ENCODE results near the gene NRP1.

The NRP1 gene

DNA sequence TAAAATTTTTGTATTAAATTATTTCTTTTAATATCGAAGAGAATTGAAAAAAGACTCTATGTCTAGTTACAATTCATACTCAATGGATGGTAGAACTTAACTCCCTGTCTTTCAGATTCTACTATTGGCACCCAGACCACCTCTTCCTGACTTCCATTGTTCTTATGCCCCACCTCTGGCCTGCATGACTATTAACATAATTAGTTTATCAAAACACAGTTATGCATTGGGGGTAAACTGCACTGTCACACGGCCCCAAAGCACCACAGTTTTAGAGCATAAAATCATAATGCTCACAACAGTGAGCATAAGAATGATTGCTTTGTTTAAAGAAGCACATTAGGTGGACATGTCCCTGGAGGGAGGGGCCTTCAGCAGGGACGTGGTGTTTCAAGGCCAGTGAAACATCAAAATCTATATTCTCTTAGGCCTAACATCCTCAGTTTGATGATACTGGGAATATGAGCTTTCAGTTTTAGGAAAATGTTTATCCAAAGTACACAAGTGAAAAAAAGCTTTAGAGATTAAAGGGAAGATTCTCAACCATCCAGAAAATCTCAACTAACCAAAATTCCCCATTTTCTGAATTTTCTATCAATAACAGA lies 79.8 kb downstream of the NRP1 start:
- Histone ChIP-seq H3K27ac (no peak overlapping the region), H3K4me1 (peaks cover 27 to 55% (median 36%) of the 10 kb centered on the region in 10 experiments), H3K4me3 (no peak overlapping the region), H3K4me2 (no peak overlapping the region), H3K27me3 (no peaks in the 10 kb centered on the region), H3K9ac (no peak overlapping the region), H3K9me3 (replicated peaks in 1 of 11) (peaks cover 19 to 34% (median 23%) of the 10 kb centered on the region in 11 experiments), H4K20me1 (peaks cover 0 to 99% (median 0%) of the 10 kb centered on the region in 11 experiments; a peak in 6 of 22 replicates), H3K36me3 (peaks cover 0 to 100% (median 6%) of the 10 kb centered on the region in 11 experiments; a peak in 11 of 22 replicates)
- TF ChIP-seq Cebpa-rat (IDR thresholded peaks at IDR 0.05) = no peak

DNA sequence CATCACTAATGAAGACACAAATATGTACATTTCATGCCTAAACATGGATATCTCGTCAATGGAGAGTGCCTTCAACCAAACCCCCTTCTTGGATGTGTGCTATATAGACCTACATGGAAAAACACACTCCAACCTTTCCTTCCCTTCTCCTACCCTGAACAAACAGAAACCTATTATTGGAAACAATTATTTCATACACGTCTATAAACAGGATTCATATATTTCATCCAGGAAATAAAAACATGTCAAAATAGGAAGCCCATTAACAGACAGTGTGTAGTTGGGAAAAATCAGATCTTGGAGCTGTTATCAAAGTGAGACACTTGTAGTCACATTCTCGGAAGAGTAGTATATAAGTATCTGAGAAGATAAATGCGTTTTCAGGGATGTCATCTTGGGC lies 81.1 kb downstream of the NRP1 start:
- Histone ChIP-seq H3K36me3 (peaks cover 0 to 100% (median 6%) of the 10 kb centered on the region in 11 experiments; a peak in 11 of 22 replicates), H3K4me2 (peak overlapping the region; percentile 30 to 83 (median 62); a peak in 19 of 22 replicates), H3K4me1 (peaks cover 40 to 67% (median 48%) of the 10 kb centered on the region in 10 experiments), H3K4me3 (no peak overlapping the region), H3K27me3 (no peaks in the 10 kb centered on the region), H4K20me1 (peaks cover 0 to 99% (median 0%) of the 10 kb centered on the region in 11 experiments; a peak in 6 of 22 replicates), H3K9ac (no peak overlapping the region), H3K27ac (peak overlapping the region in 7 of 11 experiments; percentile 33 to 82 (median 52); a peak in 10 of 22 replicates), H3K9me3 (replicated peaks in 1 of 11) (peaks cover 19 to 34% (median 23%) of the 10 kb centered on the region in 11 experiments)
- no peak for TF ChIP-seq Cebpa-rat (IDR thresholded peaks at IDR 0.05)

DNA sequence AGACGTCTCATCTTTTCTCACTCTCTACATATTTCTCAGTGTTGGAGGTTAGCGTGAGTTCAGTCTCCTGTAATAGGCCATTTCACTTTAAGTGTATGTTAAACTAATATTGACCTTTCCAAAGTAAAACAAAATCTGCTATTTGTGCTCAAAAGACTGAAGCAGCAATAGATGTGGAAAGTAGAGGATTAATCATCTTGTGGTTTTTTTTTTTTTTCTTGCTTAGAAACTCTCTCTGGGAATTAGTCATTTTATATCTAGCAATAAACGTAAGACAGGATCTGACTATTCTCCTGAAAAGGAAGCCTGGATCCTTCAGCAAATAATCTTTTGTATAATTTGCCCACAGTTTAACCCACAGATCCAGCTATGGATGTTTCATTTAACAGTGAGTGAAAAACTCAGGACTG lies 81.7 kb downstream of the NRP1 start:
- H3K27ac ChIP-seq = peak overlapping the region in 8 of 11 experiments; percentile 23 to 82 (median 50); a peak in 12 of 22 replicates
- peaks cover 0 to 100% (median 6%) of the 10 kb centered on the region in 11 experiments; a peak in 11 of 22 replicates for H3K36me3 ChIP-seq

DNA sequence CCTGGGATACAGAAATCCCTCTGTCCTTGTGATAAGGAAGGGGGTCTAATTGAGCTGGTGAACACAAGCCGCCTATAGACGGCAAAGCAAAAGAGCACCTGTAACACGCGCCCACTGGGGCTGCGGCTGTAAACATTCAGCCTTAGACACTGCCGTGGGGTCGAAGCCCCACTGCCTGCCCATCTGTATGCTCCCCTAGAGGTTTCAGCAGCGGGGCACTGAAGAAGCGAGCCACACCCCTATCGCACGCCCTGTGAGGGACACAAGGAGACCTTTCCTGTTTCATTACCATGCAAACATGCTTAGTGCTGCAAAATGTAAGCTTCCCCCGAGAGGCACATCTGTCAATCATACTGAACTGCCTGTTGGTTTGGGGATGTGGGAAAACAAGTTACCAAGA lies 82.1 kb downstream of the NRP1 start:
- H3K4me1 ChIP-seq = peaks cover 51 to 78% (median 59%) of the 10 kb centered on the region in 10 experiments
- H3K9ac ChIP-seq = peak overlapping the region in 1 of 11 experiments; percentile 14; a peak in 1 of 22 replicates
- TF ChIP-seq Cebpa-rat (IDR thresholded peaks at IDR 0.05) = no peak
- H3K36me3 ChIP-seq = peaks cover 0 to 100% (median 6%) of the 10 kb centered on the region in 11 experiments; a peak in 11 of 22 replicates
- H3K4me2 ChIP-seq = peak overlapping the region; percentile 21 to 83 (median 62); a peak in 21 of 22 replicates
- peak overlapping the region in 8 of 11 experiments; percentile 16 to 82 (median 43); a peak in 13 of 22 replicates for H3K27ac ChIP-seq
- peaks cover 0 to 99% (median 0%) of the 10 kb centered on the region in 11 experiments; a peak in 6 of 22 replicates for H4K20me1 ChIP-seq
- H3K4me3 ChIP-seq = no peak overlapping the region
- H3K9me3 ChIP-seq (replicated peaks in 1 of 11) = peaks cover 19 to 31% (median 21%) of the 10 kb centered on the region in 11 experiments
- H3K27me3 ChIP-seq = no peaks in the 10 kb centered on the region

More for the DNA sequence above, 81.7 kb downstream of the NRP1 start:
- Histone ChIP-seq H3K9me3 (replicated peaks in 1 of 11) (peaks cover 19 to 29% (median 22%) of the 10 kb centered on the region in 11 experiments), H4K20me1 (peaks cover 0 to 99% (median 0%) of the 10 kb centered on the region in 11 experiments; a peak in 6 of 22 replicates), H3K4me2 (peak overlapping the region; percentile 30 to 83 (median 62); a peak in 21 of 22 replicates), H3K4me3 (no peak overlapping the region), H3K27me3 (no peaks in the 10 kb centered on the region), H3K9ac (no peak overlapping the region), H3K4me1 (peaks cover 46 to 73% (median 54%) of the 10 kb centered on the region in 10 experiments)
- TF ChIP-seq Cebpa-rat (IDR thresholded peaks at IDR 0.05) = no peak

DNA sequence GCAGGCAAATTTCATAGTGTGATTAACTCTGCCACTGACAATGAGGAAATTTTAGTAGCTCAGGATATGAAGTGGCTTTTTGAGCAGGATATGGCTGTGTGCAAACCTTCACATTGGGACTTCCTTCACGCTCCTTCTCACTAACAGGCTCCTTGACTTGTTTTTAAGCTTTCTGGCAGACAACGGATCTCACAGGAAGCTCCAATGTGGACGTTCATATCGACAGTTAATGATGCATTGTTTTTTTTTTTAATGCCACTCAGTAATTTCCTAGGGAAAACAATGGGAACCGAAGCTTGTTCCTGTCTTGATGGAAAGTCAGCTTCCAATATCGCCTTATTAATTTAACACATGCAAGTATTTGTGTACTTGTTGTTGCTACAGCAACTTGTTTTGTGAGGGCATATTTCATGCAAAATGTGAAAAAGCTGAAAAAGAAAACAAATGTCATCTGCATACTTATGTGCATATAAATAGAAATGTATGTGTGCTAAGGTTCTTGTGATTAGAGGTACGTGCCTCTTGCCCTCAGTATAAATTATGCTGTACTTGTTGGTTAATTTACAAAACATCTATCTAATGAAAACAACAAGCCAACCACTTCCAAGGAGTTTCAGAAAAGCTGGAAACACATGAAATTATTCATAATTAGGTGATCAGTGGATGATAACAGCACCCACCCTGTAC lies 84.7 kb downstream of the NRP1 start:
- Histone ChIP-seq H3K9me3 (replicated peaks in 1 of 11) (peaks cover 19 to 33% (median 21%) of the 10 kb centered on the region in 11 experiments), H3K9ac (peak overlapping the region; percentile 1 to 76 (median 67); a peak in 21 of 22 replicates), H3K27ac (peak overlapping the region in 10 of 11 experiments; percentile 22 to 85 (median 82); a peak in 19 of 22 replicates), H3K27me3 (no peaks in the 10 kb centered on the region; a peak in 1 of 22 replicates), H4K20me1 (peaks cover 0 to 99% (median 0%) of the 10 kb centered on the region in 11 experiments; a peak in 6 of 22 replicates), H3K4me1 (peaks cover 62 to 91% (median 72%) of the 10 kb centered on the region in 10 experiments), H3K4me2 (peak overlapping the region; percentile 66 to 93 (median 83)), H3K36me3 (peaks cover 0 to 99% (median 6%) of the 10 kb centered on the region in 11 experiments; a peak in 11 of 22 replicates), H3K4me3 (peak overlapping the region in 8 of 10 experiments; percentile 35 to 56 (median 43); a peak in 12 of 20 replicates)
- TF ChIP-seq Cebpa-rat (IDR thresholded peaks at IDR 0.05) = no peak

DNA sequence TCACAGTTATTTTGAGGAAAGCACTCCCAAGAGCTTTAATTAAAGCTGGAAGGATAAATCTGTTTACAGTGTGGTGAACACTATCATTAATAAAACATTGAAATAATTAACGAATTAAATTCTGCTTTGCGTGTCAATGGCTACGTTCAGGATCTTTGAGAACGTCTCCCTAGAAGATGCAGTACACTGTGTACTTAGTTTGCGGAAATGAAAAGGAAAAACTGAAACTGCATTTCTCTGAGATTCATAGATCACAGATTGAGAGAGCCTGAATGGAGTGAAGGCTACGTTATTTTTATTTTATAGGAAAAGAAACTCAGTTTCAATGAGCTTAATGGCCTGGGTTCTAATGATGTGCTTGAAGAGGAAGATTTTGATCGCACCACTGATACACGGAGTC lies 85.3 kb downstream of the NRP1 start:
- Histone ChIP-seq H3K27me3 (no peaks in the 10 kb centered on the region; a peak in 1 of 22 replicates), H3K9ac (peak overlapping the region; percentile 1 to 76 (median 67); a peak in 20 of 22 replicates), H3K4me2 (peak overlapping the region; percentile 66 to 93 (median 83)), H3K9me3 (replicated peaks in 1 of 11) (peaks cover 19 to 33% (median 21%) of the 10 kb centered on the region in 11 experiments), H4K20me1 (peaks cover 0 to 100% (median 0%) of the 10 kb centered on the region in 11 experiments; a peak in 6 of 22 replicates), H3K4me1 (peaks cover 69 to 93% (median 78%) of the 10 kb centered on the region in 10 experiments), H3K36me3 (peaks cover 0 to 99% (median 6%) of the 10 kb centered on the region in 11 experiments; a peak in 11 of 22 replicates), H3K27ac (peak overlapping the region in 10 of 11 experiments; percentile 22 to 85 (median 82); a peak in 19 of 22 replicates), H3K4me3 (peak overlapping the region in 8 of 10 experiments; percentile 35 to 56 (median 43); a peak in 12 of 20 replicates)
- no peak for TF ChIP-seq Cebpa-rat (IDR thresholded peaks at IDR 0.05)

DNA sequence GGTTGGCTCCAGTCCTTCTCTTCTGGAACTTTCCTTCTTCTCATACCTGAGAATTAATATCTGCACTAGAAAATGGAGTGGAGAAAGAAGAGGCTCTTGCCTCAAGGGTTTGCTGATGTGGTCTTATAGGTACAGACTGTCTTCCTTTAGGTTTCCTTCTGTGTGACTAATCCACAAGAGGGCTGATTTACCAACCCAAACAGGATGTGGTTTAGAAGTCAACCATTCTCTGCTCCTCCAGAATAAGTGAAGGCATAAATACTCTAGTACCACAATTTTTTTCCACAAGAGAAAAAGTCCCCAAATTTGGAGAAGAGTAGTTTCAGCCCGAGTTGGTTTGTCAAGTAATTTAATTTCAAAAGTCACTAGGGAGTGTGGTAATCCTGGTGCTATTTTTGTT lies 85.8 kb downstream of the NRP1 start:
- H3K27me3 ChIP-seq = no peaks in the 10 kb centered on the region; a peak in 1 of 22 replicates
- peak overlapping the region; percentile 66 to 93 (median 83) for H3K4me2 ChIP-seq
- TF ChIP-seq Cebpa-rat (IDR thresholded peaks at IDR 0.05) = no peak
- peaks cover 73 to 94% (median 81%) of the 10 kb centered on the region in 10 experiments for H3K4me1 ChIP-seq
- H3K36me3 ChIP-seq = peaks cover 0 to 98% (median 6%) of the 10 kb centered on the region in 11 experiments; a peak in 10 of 22 replicates
- peak overlapping the region in 9 of 11 experiments; percentile 63 to 76 (median 67); a peak in 16 of 22 replicates for H3K9ac ChIP-seq
- H3K9me3 ChIP-seq (replicated peaks in 1 of 11) = peaks cover 18 to 29% (median 20%) of the 10 kb centered on the region in 11 experiments
- H3K27ac ChIP-seq = peak overlapping the region in 10 of 11 experiments; percentile 22 to 85 (median 82); a peak in 19 of 22 replicates
- peak overlapping the region in 7 of 10 experiments; percentile 35 to 56 (median 42); a peak in 7 of 20 replicates for H3K4me3 ChIP-seq
- H4K20me1 ChIP-seq = peaks cover 0 to 99% (median 0%) of the 10 kb centered on the region in 11 experiments; a peak in 6 of 22 replicates
